ENCODE data around the gene NOTO.

The NOTO gene

DNA sequence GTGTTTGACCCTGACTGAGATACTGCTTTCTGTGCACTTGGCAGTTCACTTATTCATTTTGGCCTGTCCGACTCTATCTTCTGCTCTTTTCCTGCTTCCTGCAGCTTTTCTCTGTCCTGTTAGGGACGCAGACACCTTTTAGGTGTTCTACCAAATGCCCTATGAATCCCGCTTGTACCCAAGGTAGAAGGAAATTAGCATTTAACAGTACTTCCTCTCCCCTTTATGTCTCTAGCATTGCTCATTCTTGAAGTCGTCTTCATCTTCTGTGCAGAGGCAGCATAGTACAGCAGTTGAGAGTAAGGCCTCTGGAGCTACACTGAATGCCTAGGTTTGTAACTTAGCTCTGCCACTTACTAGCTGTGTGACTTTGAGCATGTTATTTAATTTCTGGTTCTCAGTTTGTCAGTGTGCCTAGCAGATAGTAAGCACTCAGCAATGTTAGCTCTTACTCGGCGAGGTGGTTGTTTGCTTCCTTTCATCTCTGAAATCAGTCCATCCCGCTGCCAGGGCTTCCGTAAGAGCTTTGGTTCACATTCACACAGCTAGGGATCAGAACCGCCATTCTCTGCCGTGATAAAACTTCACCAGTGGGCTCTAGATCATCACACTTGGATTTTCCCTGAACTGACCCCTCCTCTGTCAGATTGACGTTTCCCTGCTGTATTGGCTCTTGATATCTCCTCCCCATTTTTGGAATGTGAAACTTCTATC is 33.1 kb downstream of the NOTO start:
- Histone ChIP-seq H3K36me3 (ENCODE audit: control insufficient read depth, insufficient read depth, low read length) (peaks cover 36% of the 10 kb centered on the region), H3K4me1 (ENCODE audit: control insufficient read depth, insufficient read depth, low read length) (peaks cover 28% of the 10 kb centered on the region), H3K27ac (ENCODE audit: low read depth, low read length) (no peak overlapping the region)

DNA sequence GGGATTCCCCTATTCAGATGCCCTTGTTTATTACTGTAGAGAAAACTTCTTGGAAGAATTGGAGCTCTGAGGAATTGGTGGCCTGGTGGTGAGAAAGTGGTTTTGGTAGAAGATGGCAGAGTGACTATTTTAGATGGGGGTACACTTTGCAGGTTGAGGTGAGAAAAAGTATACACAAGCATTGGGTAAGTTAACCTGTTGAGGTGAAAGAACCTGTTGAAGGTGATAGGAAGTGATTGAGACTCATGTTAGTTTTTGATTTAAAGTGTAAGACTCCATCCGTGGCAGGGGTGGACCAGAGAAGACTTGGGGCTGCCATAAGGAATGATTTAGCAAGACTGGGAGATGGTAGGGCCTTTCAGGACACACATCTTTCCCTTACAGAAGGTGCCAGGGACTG is 34.8 kb downstream of the NOTO start:
- H3K9ac ChIP-seq (ENCODE audit: low read depth, low read length): no peak overlapping the region
- peak overlapping the region; percentile 91 for H3K27ac ChIP-seq (ENCODE audit: low read depth, low read length)
- no peaks in the 10 kb centered on the region for H3K9me3 ChIP-seq (ENCODE audit: control insufficient read depth, insufficient read depth, low read length)
- H3K4me1 ChIP-seq (ENCODE audit: control insufficient read depth, insufficient read depth, low read length): peaks cover 28% of the 10 kb centered on the region
- no peaks in the 10 kb centered on the region for H3K27me3 ChIP-seq (ENCODE audit: control insufficient read depth, insufficient read depth, low read length)
- H3K36me3 ChIP-seq (ENCODE audit: control insufficient read depth, insufficient read depth, low read length): peaks cover 46% of the 10 kb centered on the region
- no peak overlapping the region for H3K4me3 ChIP-seq (ENCODE audit: low read depth, low read length)

More for the DNA sequence above, 33.1 kb downstream of the NOTO start:
- Histone ChIP-seq H3K4me3 (ENCODE audit: low read depth, low read length) (peak overlapping the region; percentile 94), H3K27me3 (ENCODE audit: control insufficient read depth, insufficient read depth, low read length) (no peaks in the 10 kb centered on the region), H3K9ac (ENCODE audit: low read depth, low read length) (peak overlapping the region; percentile 93), H3K9me3 (ENCODE audit: control insufficient read depth, insufficient read depth, low read length) (no peaks in the 10 kb centered on the region)

DNA sequence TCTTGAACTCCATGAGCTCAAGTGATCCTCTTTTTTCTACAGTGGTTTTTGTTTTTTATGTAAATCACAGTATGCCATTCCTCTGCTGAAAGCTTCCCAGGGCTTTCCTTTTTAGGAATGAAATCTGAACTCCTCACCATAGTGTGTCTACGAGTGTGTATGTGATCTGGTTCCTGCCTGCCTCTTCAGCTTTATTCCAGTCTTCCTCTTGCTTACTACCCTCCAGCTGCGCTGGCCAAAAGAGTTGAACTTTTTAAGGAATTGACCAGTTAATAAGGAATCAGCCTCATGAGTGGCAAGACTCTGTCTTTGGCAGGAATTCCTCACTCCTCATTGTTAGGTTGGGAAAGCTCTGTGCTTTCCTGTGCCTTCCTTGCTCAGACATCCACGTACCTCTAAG is 35.8 kb downstream of the NOTO start:
- H3K27ac ChIP-seq (ENCODE audit: low read depth, low read length): peak overlapping the region; percentile 91
- H3K9ac ChIP-seq (ENCODE audit: low read depth, low read length): peak overlapping the region; percentile 60

DNA sequence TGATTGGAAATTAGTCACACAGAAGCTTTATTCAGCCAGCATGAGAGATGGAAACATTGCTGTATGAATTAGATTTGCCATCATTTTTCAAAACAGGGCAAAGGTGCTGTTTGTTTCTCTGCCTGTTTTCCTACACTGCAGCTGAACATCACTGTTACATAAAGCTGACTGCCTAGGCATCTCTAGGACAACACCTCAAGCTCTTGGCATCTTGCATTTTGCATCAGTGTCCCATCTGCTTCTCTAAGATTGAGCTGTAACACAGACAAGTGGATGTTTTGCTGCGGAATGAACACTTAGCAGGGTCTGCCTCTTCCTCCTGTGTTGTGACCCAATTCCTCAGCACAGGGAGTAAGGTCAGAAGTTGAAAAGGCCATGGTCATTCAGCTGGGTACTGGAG is 36.6 kb downstream of the NOTO start:
- no peak overlapping the region for H3K27ac ChIP-seq (ENCODE audit: low read depth, low read length)
- no peak overlapping the region for H3K9ac ChIP-seq (ENCODE audit: low read depth, low read length)
- no peak overlapping the region for H3K4me3 ChIP-seq (ENCODE audit: low read depth, low read length)
- H3K27me3 ChIP-seq (ENCODE audit: control insufficient read depth, insufficient read depth, low read length): no peaks in the 10 kb centered on the region
- H3K36me3 ChIP-seq (ENCODE audit: control insufficient read depth, insufficient read depth, low read length): peaks cover 63% of the 10 kb centered on the region
- no peaks in the 10 kb centered on the region for H3K9me3 ChIP-seq (ENCODE audit: control insufficient read depth, insufficient read depth, low read length)
- H3K4me1 ChIP-seq (ENCODE audit: control insufficient read depth, insufficient read depth, low read length): peaks cover 28% of the 10 kb centered on the region

More for the DNA sequence above, 35.8 kb downstream of the NOTO start:
- Histone ChIP-seq H3K36me3 (ENCODE audit: control insufficient read depth, insufficient read depth, low read length) (peaks cover 54% of the 10 kb centered on the region), H3K4me1 (ENCODE audit: control insufficient read depth, insufficient read depth, low read length) (peaks cover 28% of the 10 kb centered on the region), H3K4me3 (ENCODE audit: low read depth, low read length) (0 out of 2 replicates have a peak overlapping the region, but pooled peaks have one; percentile 36), H3K9me3 (ENCODE audit: control insufficient read depth, insufficient read depth, low read length) (no peaks in the 10 kb centered on the region), H3K27me3 (ENCODE audit: control insufficient read depth, insufficient read depth, low read length) (no peaks in the 10 kb centered on the region)

DNA sequence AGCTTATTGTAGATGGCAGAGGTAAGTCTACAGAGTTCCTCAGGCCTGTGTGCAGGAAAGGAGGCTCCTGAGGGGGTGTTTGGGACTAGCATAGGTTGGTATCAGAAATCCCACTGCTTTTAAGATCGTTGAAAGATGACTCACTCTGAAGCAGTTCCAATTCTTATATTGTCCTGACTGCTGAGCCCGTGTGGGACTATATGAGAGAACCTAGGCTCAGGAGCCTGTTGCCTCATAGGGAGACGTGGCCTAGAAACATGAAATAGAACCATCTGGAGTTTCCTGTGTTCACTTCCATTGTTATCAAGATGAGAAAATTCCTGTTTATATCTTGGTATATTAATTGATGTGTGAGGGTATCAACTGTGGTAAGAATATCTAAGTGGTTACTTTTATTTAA is 37.4 kb downstream of the NOTO start:
- Histone ChIP-seq H3K9ac (ENCODE audit: low read depth, low read length) (no peak overlapping the region), H3K27ac (ENCODE audit: low read depth, low read length) (no peak overlapping the region), H3K4me1 (ENCODE audit: control insufficient read depth, insufficient read depth, low read length) (peaks cover 28% of the 10 kb centered on the region), H3K36me3 (ENCODE audit: control insufficient read depth, insufficient read depth, low read length) (peaks cover 71% of the 10 kb centered on the region), H3K27me3 (ENCODE audit: control insufficient read depth, insufficient read depth, low read length) (no peaks in the 10 kb centered on the region), H3K4me3 (ENCODE audit: low read depth, low read length) (no peak overlapping the region), H3K9me3 (ENCODE audit: control insufficient read depth, insufficient read depth, low read length) (no peaks in the 10 kb centered on the region)

DNA sequence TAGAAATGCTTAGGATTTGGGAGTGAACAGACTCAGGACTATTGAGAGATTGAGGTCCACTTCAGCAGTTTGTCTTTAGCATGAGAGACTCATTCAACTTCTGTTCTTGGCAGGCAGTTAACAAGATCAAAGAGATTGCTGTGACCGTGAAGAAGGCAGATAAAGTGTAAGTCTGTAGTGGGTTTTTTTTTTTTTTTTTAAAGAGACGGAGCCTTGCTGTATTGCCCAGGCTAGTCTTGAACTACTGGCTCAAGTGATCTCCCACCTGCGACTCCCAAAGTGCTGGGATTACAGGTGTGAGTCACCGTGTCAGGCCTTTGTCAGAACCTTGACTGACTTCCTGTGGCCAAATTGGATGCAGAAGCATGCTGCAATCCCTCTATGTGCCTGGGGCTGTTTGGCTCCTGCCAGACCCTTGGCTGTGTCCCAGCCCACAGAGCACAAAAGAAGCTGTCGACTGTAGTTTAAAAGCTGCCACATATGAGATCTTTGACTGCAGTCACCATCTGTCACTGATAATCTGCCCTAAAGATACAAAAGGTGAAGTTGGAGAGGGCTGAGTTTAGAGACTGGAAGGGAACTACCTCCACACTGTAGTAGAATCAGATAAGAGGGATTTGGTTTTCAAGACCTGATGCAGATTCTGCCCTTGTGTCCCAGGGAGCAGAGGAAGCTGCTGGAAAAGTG is 41.7 kb downstream of the NOTO start:
- Histone ChIP-seq H3K36me3 (ENCODE audit: control insufficient read depth, insufficient read depth, low read length) (peaks cover 92% of the 10 kb centered on the region), H3K9ac (ENCODE audit: low read depth, low read length) (no peak overlapping the region), H3K27ac (ENCODE audit: low read depth, low read length) (peak overlapping the region; percentile 43)

DNA sequence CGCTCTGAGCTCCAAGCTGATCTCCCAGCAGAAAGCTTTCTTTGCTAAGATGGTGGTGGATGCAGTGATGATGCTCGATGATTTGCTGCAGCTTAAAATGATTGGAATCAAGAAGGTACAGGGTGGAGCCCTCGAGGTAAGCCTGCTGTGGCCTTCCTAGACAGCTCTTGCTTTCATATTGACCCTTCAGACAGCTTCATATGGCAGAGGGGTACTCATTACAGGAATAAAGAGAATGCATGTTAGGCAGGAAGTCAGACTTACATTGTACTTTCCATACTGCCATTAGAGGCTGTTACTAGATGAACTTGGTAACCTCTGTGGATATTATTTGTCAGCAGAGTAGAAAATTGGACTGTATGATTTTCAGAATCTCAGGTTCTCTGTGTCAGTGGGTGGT is 42.2 kb downstream of the NOTO start:
- no peak overlapping the region for H3K9ac ChIP-seq (ENCODE audit: low read depth, low read length)
- peak overlapping the region; percentile 1 for H3K27ac ChIP-seq (ENCODE audit: low read depth, low read length)
- H3K9me3 ChIP-seq (ENCODE audit: control insufficient read depth, insufficient read depth, low read length): no peaks in the 10 kb centered on the region
- no peaks in the 10 kb centered on the region for H3K4me1 ChIP-seq (ENCODE audit: control insufficient read depth, insufficient read depth, low read length)
- peaks cover 92% of the 10 kb centered on the region for H3K36me3 ChIP-seq (ENCODE audit: control insufficient read depth, insufficient read depth, low read length)
- no peaks in the 10 kb centered on the region for H3K27me3 ChIP-seq (ENCODE audit: control insufficient read depth, insufficient read depth, low read length)
- H3K4me3 ChIP-seq (ENCODE audit: low read depth, low read length): no peak overlapping the region

More for the DNA sequence above, 41.7 kb downstream of the NOTO start:
- no peaks in the 10 kb centered on the region for H3K27me3 ChIP-seq (ENCODE audit: control insufficient read depth, insufficient read depth, low read length)
- H3K4me1 ChIP-seq (ENCODE audit: control insufficient read depth, insufficient read depth, low read length): no peaks in the 10 kb centered on the region
- no peaks in the 10 kb centered on the region for H3K9me3 ChIP-seq (ENCODE audit: control insufficient read depth, insufficient read depth, low read length)
- H3K4me3 ChIP-seq (ENCODE audit: low read depth, low read length): no peak overlapping the region

DNA sequence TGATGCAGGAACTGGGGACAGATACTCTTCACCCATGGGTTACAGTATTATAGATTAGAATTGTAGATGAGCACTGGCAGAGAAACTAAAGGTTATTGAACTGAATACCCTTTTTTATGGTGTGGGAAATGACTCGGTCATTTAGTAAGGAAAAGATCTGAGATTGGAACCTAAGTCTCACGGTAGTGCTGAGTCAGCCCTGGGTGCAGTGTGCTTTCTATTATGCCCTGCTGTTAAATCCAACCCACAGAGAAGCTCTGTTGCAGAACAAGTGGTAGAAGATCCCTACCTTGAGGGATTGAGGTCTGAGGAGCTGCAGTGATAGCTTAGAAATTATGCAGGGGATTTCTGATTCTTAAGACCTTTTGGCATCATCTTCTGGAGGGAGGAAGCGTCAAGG is 44.5 kb downstream of the NOTO start:
- no peaks in the 10 kb centered on the region for H3K4me1 ChIP-seq (ENCODE audit: control insufficient read depth, insufficient read depth, low read length)
- peaks cover 93% of the 10 kb centered on the region for H3K36me3 ChIP-seq (ENCODE audit: control insufficient read depth, insufficient read depth, low read length)
- H3K27me3 ChIP-seq (ENCODE audit: control insufficient read depth, insufficient read depth, low read length): no peaks in the 10 kb centered on the region
- H3K4me3 ChIP-seq (ENCODE audit: low read depth, low read length): no peak overlapping the region
- no peaks in the 10 kb centered on the region for H3K9me3 ChIP-seq (ENCODE audit: control insufficient read depth, insufficient read depth, low read length)
- no peak overlapping the region for H3K27ac ChIP-seq (ENCODE audit: low read depth, low read length)
- no peak overlapping the region for H3K9ac ChIP-seq (ENCODE audit: low read depth, low read length)

DNA sequence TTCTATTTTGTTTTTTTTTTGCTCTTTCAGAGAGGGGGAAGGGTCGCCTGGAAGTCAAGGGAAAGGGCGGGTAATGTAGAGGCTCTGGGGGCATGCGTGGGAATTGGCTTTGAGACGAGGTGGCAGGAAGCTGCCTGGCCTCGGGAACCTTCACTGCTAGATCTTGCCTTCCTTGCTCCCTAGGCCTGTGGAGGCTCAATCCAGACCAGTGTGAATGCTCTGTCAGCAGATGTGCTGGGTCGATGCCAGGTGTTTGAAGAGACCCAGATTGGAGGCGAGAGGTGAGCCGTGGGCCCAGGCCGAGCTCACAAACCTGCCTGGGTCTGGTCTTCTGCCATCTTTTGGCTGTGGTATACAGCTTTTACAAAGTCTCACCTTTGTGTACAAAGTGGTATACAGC is 47.3 kb downstream of the NOTO start:
- peaks cover 97% of the 10 kb centered on the region for H3K36me3 ChIP-seq (ENCODE audit: control insufficient read depth, insufficient read depth, low read length)
- no peaks in the 10 kb centered on the region for H3K27me3 ChIP-seq (ENCODE audit: control insufficient read depth, insufficient read depth, low read length)
- H3K9ac ChIP-seq (ENCODE audit: low read depth, low read length): no peak overlapping the region
- H3K4me3 ChIP-seq (ENCODE audit: low read depth, low read length): no peak overlapping the region
- H3K27ac ChIP-seq (ENCODE audit: low read depth, low read length): no peak overlapping the region
- H3K4me1 ChIP-seq (ENCODE audit: control insufficient read depth, insufficient read depth, low read length): no peaks in the 10 kb centered on the region
- H3K9me3 ChIP-seq (ENCODE audit: control insufficient read depth, insufficient read depth, low read length): no peaks in the 10 kb centered on the region

DNA sequence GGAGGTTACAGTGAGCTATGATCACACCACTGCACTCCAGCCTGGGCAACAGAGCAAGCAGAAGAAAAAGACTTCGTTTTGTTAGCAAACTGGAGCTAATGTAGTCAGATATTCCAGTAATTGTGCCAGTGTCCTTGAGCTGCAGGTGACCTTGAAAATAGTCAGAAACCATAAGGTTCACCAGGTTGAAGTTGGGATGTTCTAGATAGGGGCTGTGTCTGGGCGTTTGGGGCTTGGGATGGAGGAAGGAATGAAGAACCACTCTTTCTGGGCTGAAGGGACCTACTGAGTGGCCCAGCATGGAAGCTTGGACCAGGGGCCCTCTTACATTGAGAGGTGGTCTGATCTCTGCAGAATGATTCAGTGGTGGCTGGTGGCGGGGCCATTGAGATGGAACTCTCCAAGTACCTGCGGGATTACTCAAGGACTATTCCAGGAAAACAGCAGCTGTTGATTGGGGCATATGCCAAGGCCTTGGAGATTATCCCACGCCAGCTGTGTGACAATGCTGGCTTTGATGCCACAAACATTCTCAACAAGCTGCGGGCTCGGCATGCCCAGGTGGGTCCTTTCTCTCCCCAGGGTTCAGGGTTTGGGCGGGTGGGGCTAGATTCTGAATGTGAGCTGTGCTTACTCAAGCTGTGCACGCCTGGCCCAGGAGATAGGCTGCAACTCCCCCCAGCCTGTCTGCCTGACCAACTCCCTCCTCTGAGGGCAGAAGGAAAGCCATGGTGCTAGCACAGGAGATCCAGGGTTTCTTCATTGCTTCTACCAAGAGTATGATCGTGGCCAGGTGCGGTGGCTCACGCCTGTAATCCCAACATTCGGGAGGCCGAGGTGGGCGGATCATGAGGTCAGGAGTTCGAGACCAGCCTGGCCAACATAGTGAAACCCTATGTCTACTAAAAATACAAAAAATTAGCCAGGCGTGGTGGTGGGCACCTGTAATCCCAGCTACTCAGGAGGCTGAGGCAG is 48.8 kb downstream of the NOTO start:
- H3K9me3 ChIP-seq (ENCODE audit: control insufficient read depth, insufficient read depth, low read length): no peaks in the 10 kb centered on the region
- no peaks in the 10 kb centered on the region for H3K27me3 ChIP-seq (ENCODE audit: control insufficient read depth, insufficient read depth, low read length)
- peaks cover 83% of the 10 kb centered on the region for H3K36me3 ChIP-seq (ENCODE audit: control insufficient read depth, insufficient read depth, low read length)
- peaks cover 9% of the 10 kb centered on the region; the same call in 1 of the 2 replicates for H3K4me1 ChIP-seq (ENCODE audit: control insufficient read depth, insufficient read depth, low read length)
- no peak overlapping the region for H3K27ac ChIP-seq (ENCODE audit: low read depth, low read length)
- H3K4me3 ChIP-seq (ENCODE audit: low read depth, low read length): no peak overlapping the region
- no peak overlapping the region for H3K9ac ChIP-seq (ENCODE audit: low read depth, low read length)

Data from HUES48 (cell line).